Measurements from ENCODE around the gene SNCA. TPM values are rescaled to one million over a fixed set of nuclear protein-coding genes. Genes with fewer than 3 reads are reported as not detected.

SNCA gene
- total and polyA plus RNA-seq, 12 donors, result 1.5 to 28.6 (median 4.7) TPM; not detected in 1

DNA sequence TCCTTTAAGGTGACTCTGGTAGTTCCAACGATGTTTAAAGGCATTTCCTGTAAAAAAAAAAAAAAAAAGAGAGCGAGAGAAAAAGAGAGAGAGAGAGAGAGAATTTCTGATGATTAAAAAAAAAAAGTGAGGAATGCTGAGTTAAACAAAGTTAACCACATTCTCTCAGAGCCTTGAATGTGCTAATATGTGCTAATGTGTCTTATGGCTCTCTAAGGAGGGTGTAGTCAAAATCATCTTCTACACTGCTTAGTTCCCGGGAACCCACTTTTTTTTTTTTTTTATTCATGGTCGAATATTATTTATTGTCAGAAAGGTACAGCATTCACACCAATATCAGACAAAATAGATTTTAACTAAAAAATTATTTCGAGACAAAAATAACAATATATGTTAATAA, 111.7 kb downstream of the SNCA start:
- Histone ChIP-seq H3K4me1 (replicated peaks in 1 of 2) (no peaks in the 10 kb centered on the region), H3K9me3 (replicated peaks in 1 of 3) (no peaks in the 10 kb centered on the region), H3K27ac (no peak overlapping the region), H3K27me3 (no peaks in the 10 kb centered on the region), H3K4me3 (no peak overlapping the region), H3K36me3 (replicated peaks in 1 of 2) (no peaks in the 10 kb centered on the region)
- WGBS, 4 donors, result 75 to 78% (median 77%) methylated on average over 5 of the region's 5 CpGs
- DNase-seq, result no peak
- intact Hi-C loops (cut with DNase I), result no loop called here
- no peak for TF ChIP-seq POLR2A (IDR thresholded peaks at IDR 0.05)
- TF ChIP-seq, protein P1, sequence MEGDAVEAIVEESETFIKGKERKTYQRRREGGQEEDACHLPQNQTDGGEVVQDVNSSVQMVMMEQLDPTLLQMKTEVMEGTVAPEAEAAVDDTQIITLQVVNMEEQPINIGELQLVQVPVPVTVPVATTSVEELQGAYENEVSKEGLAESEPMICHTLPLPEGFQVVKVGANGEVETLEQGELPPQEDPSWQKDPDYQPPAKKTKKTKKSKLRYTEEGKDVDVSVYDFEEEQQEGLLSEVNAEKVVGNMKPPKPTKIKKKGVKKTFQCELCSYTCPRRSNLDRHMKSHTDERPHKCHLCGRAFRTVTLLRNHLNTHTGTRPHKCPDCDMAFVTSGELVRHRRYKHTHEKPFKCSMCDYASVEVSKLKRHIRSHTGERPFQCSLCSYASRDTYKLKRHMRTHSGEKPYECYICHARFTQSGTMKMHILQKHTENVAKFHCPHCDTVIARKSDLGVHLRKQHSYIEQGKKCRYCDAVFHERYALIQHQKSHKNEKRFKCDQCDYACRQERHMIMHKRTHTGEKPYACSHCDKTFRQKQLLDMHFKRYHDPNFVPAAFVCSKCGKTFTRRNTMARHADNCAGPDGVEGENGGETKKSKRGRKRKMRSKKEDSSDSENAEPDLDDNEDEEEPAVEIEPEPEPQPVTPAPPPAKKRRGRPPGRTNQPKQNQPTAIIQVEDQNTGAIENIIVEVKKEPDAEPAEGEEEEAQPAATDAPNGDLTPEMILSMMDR (IDR thresholded peaks at IDR 0.05), result no peak

- intact Hi-C loops (cut with DNase I), result no loop called here
- no peak for DNase-seq
- no peaks in the 10 kb centered on the region for H3K4me1 ChIP-seq (replicated peaks in 1 of 2)
- no peaks in the 10 kb centered on the region for H3K27me3 ChIP-seq
- H3K27ac ChIP-seq, result no peak overlapping the region
- TF ChIP-seq POLR2A (IDR thresholded peaks at IDR 0.05), result no peak
- H3K9me3 ChIP-seq (replicated peaks in 1 of 3), result no peaks in the 10 kb centered on the region
- H3K36me3 ChIP-seq (replicated peaks in 1 of 2), result no peaks in the 10 kb centered on the region
- no peak overlapping the region for H3K4me3 ChIP-seq
- WGBS, 4 donors, result 84 to 90% (median 88%) methylated on average over 2 of the region's 2 CpGs
Measured at GRCh38 chr4:89724716-89725115, 112.2 kb downstream of the SNCA start.

DNA sequence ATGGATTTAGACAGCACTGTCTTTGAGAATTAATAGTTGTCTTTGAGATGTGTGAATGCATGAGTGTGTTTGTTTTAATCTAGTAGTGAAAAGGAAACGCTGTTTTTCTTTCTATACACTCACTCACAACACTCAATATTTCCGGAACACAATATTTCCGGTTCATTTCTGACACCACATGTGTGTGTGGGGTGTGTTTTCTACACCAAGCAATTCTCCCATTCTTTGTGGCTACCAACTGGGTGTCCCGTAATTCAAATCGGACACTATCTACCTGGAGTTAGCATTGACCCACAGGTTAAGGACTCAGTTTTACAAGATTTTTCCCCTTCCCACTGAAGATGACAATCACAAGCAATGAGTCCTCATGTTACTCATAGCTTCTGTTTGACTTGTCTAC, 113.9 kb downstream of the SNCA start:
- DNase-seq, result no peak
- WGBS, 4 donors, result 47 to 84% (median 68%) methylated on average over 5 of the region's 5 CpGs
- TF ChIP-seq, protein P1 (IDR thresholded peaks at IDR 0.05), result no peak
- no peak for TF ChIP-seq POLR2A (IDR thresholded peaks at IDR 0.05)
- Histone ChIP-seq H3K4me1 (replicated peaks in 1 of 2) (no peaks in the 10 kb centered on the region), H3K27me3 (no peaks in the 10 kb centered on the region), H3K36me3 (replicated peaks in 1 of 2) (no peaks in the 10 kb centered on the region), H3K4me3 (no peak overlapping the region), H3K9me3 (replicated peaks in 1 of 3) (no peaks in the 10 kb centered on the region), H3K27ac (no peak overlapping the region)
- intact Hi-C loops (cut with DNase I), result no loop called here

- intact Hi-C loops (cut with DNase I), result no loop called here
- H3K4me1 ChIP-seq (replicated peaks in 1 of 2), result no peaks in the 10 kb centered on the region
- no peaks in the 10 kb centered on the region for H3K9me3 ChIP-seq (replicated peaks in 1 of 3)
- no peak overlapping the region for H3K4me3 ChIP-seq
- DNase-seq, result no peak
- H3K27me3 ChIP-seq, result no peaks in the 10 kb centered on the region
- 89 to 100% (median 94%) methylated on average over 1 to 2 of the region's 2 CpGs for WGBS, 4 donors
- H3K36me3 ChIP-seq (replicated peaks in 1 of 2), result no peaks in the 10 kb centered on the region
- TF ChIP-seq POLR2A (IDR thresholded peaks at IDR 0.05), result no peak
- TF ChIP-seq, protein P1 (IDR thresholded peaks at IDR 0.05), result no peak
- no peak overlapping the region for H3K27ac ChIP-seq
Measured at GRCh38 chr4:89722517-89722916, 114.4 kb downstream of the SNCA start.

GRCh38 chr4:89720981-89721380, 116.0 kb downstream of the SNCA start:
- intact Hi-C loops (cut with DNase I), result no loop called here
- 58 to 88% (median 65%) methylated on average over 2 of the region's 2 CpGs for WGBS, 4 donors
- Histone ChIP-seq H3K4me3 (no peak overlapping the region), H3K27ac (no peak overlapping the region), H3K36me3 (replicated peaks in 1 of 2) (no peaks in the 10 kb centered on the region), H3K9me3 (replicated peaks in 1 of 3) (no peaks in the 10 kb centered on the region), H3K4me1 (replicated peaks in 1 of 2) (no peaks in the 10 kb centered on the region), H3K27me3 (no peaks in the 10 kb centered on the region)
- DNase-seq, result no peak
- TF ChIP-seq, protein P1 (IDR thresholded peaks at IDR 0.05), result no peak
- TF ChIP-seq POLR2A (IDR thresholded peaks at IDR 0.05), result no peak
